ENCODE results near the gene UGT1A1. TPM values are rescaled to one million over a fixed set of nuclear protein-coding genes. Genes with fewer than 3 reads are reported as not detected.
"Not testable (repeated sequence)": the region's sequence is repeated elsewhere in the genome, so short reads cannot be mapped to it uniquely, and the experiment has no call there.

UGT1A1 gene
- total RNA-seq, 1 experiment from 2014 or later, result not detected

DNA sequence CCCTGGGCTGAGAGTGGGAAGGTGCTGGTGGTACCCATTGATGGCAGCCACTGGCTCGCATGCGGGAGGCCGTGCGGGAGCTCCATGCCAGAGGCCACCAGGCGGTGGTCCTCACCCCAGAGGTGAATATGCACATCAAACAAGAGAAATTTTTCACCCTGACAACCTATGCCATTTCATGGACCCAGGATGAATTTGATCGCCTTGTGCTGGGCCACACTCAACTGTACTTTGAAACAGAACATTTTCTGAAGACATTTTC lies 12.9 kb upstream of the UGT1A1 start:
- Histone ChIP-seq H3K27ac (ENCODE audit: insufficient read length, low read depth, low read length) (no peak overlapping the region), H3K23ac (ENCODE audit: insufficient read length, low read depth, low read length) (no peak overlapping the region), H3K4ac (ENCODE audit: low read depth, low read length) (no peak overlapping the region), H4K8ac (replicated peaks; ENCODE audit: insufficient read length, low read depth, low read length) (no peak overlapping the region), H3K23me2 (ENCODE audit: insufficient read length, low read depth, low read length, poor library complexity, severe bottlenecking) (no peaks in the 10 kb centered on the region), H2BK12ac (ENCODE audit: insufficient read length, low read depth, low read length) (no peak overlapping the region), H2BK20ac (ENCODE audit: low read depth, low read length, poor library complexity, severe bottlenecking) (no peak overlapping the region), H3K9ac (ENCODE audit: extremely low read depth, insufficient read length, low read length) (no peak overlapping the region), H4K5ac (ENCODE audit: insufficient read length, low read depth, low read length) (no peak overlapping the region), H4K20me1 (ENCODE audit: control insufficient read depth, insufficient read depth, insufficient read length) (no peaks in the 10 kb centered on the region), H4K91ac (ENCODE audit: insufficient read length, low read depth, low read length) (no peak overlapping the region), H3K9me3 (ENCODE audit: control insufficient read depth, low read depth, low read length) (no peaks in the 10 kb centered on the region), H3K27me3 (ENCODE audit: insufficient read depth, low read length) (no peaks in the 10 kb centered on the region), H3K4me2 (ENCODE audit: insufficient read depth, insufficient read length, low read length) (no peak overlapping the region), H3K4me1 (ENCODE audit: insufficient read depth, low read length) (no peaks in the 10 kb centered on the region), H2BK15ac (ENCODE audit: low read depth, low read length) (no peak overlapping the region), H2BK120ac (ENCODE audit: low read depth, low read length, poor library complexity, severe bottlenecking) (no peak overlapping the region), H3K18ac (ENCODE audit: insufficient read length, low read depth, low read length) (no peak overlapping the region), H2BK5ac (ENCODE audit: insufficient read length, low read length) (no peak overlapping the region), H3K79me1 (ENCODE audit: insufficient read depth, low read depth, low read length, poor library complexity, severe bottlenecking) (no peaks in the 10 kb centered on the region), H3K56ac (ENCODE audit: insufficient read length, low read depth, low read length) (no peak overlapping the region), H2AFZ (ENCODE audit: low read length) (no peak overlapping the region), H2AK5ac (ENCODE audit: insufficient read length, low read length) (no peak overlapping the region), H3K79me2 (ENCODE audit: insufficient read depth, low read length) (no peaks in the 10 kb centered on the region), H3K14ac (ENCODE audit: insufficient read depth, low read length) (no peak overlapping the region), H3T11ph (ENCODE audit: low read length) (no peak overlapping the region)
- Mint-ChIP-seq H3K36me3 (ENCODE audit: insufficient read depth in 1 of 3, low read depth in 3 of 3) (peaks cover 8 to 19% (median 9%) of the 10 kb centered on the region in 3 experiments; a peak in 5 of 7 replicates), H3K27ac (no peak overlapping the region), H3K4me1 (no peaks in the 10 kb centered on the region), H3K27me3 (ENCODE audit: low read depth) (peaks cover 14% of the 10 kb centered on the region), H3K4me3 (no peak overlapping the region), H3K9me3 (peaks cover 38 to 46% of the 10 kb centered on the region in 2 experiments)
- WGBS (ENCODE audit: extremely low coverage, insufficient read length, low lambda C conversion rate), result no CpG with 5 or more reads among the region's 6 CpGs
- DNase-seq, result no peak
- no peak for TF ChIP-seq CTCF (conservative IDR thresholded peaks at IDR 0.05)

GRCh38 chr2:233750689-233751088 lies 9.4 kb upstream of the UGT1A1 start:
- not testable (repeated sequence) for H2BK15ac ChIP-seq (ENCODE audit: low read depth, low read length); H2BK12ac ChIP-seq (ENCODE audit: insufficient read length, low read depth, low read length); H2AFZ ChIP-seq (ENCODE audit: low read length); H3K14ac ChIP-seq (ENCODE audit: insufficient read depth, low read length); H3K4me1 Mint-ChIP-seq; H3K18ac ChIP-seq (ENCODE audit: insufficient read length, low read depth, low read length); H3K4me3 Mint-ChIP-seq; H3K79me1 ChIP-seq (ENCODE audit: insufficient read depth, low read depth, low read length, poor library complexity, severe bottlenecking); H3K79me2 ChIP-seq (ENCODE audit: insufficient read depth, low read length); DNase-seq; H2BK5ac ChIP-seq (ENCODE audit: insufficient read length, low read length); H4K8ac ChIP-seq (replicated peaks; ENCODE audit: insufficient read length, low read depth, low read length); H3K23ac ChIP-seq (ENCODE audit: insufficient read length, low read depth, low read length); H3K27me3 ChIP-seq (ENCODE audit: insufficient read depth, low read length); H2BK20ac ChIP-seq (ENCODE audit: low read depth, low read length, poor library complexity, severe bottlenecking); H3K9ac ChIP-seq (ENCODE audit: extremely low read depth, insufficient read length, low read length); H3K4ac ChIP-seq (ENCODE audit: low read depth, low read length); H4K91ac ChIP-seq (ENCODE audit: insufficient read length, low read depth, low read length); H3K9me3 ChIP-seq (ENCODE audit: control insufficient read depth, low read depth, low read length); H3K4me2 ChIP-seq (ENCODE audit: insufficient read depth, insufficient read length, low read length); H3K27ac ChIP-seq (ENCODE audit: insufficient read length, low read depth, low read length); H2BK120ac ChIP-seq (ENCODE audit: low read depth, low read length, poor library complexity, severe bottlenecking); H3K4me1 ChIP-seq (ENCODE audit: insufficient read depth, low read length); H2AK5ac ChIP-seq (ENCODE audit: insufficient read length, low read length); H3K56ac ChIP-seq (ENCODE audit: insufficient read length, low read depth, low read length); H4K5ac ChIP-seq (ENCODE audit: insufficient read length, low read depth, low read length); H3K23me2 ChIP-seq (ENCODE audit: insufficient read length, low read depth, low read length, poor library complexity, severe bottlenecking); H3K27ac Mint-ChIP-seq; H4K20me1 ChIP-seq (ENCODE audit: control insufficient read depth, insufficient read depth, insufficient read length); H3T11ph ChIP-seq (ENCODE audit: low read length)
- Mint-ChIP-seq H3K9me3 (peaks cover 44 to 49% of the 10 kb centered on the region in 2 experiments), H3K36me3 (ENCODE audit: insufficient read depth in 1 of 3, low read depth in 3 of 3) (peaks cover 8 to 19% (median 9%) of the 10 kb centered on the region in 3 experiments; a peak in 6 of 7 replicates), H3K27me3 (ENCODE audit: low read depth) (peaks cover 22% of the 10 kb centered on the region)
- no CpG with 5 or more reads among the region's 2 CpGs for whole genome bisulfite sequencing (ENCODE audit: extremely low coverage, insufficient read length, low lambda C conversion rate)
